LoVo (cell line): ENCODE data around the gene TEKT3.

Experiments
- DNase-seq: peaks from one replicate; pipeline ENCODE4 v3.0.0-alpha.2; 2016; ENCODE audit warnings: low spot score

Gene TEKT3

GRCh38 chr17:15265131-15265530 is 76.3 kb downstream of the TEKT3 start, which contains the start of gene PMP22:
PMP22 (minus strand) TSS chr17:15265326; CDS start chr17:15260727, 4,599 bp downstream.
- DNase-seq, result no peak

DNA sequence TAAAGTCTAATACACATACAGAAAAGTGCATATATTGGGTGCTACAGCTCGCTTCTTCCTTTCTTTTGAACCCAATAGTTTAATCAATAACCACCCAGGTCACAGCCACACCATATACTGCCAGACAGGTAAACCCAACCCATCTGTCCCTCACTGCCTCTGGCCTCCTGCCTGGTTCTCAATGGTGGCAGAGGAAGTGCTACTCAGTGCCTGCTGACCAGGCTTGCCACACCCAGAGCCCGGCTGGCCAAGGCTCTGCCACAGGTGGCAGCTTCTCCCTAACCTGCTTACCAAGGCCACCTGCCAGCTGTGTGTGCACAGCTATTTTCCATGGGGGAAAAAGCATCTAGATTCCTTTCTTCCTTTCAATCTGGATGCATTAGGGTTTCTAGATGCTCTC is 76.9 kb downstream of the TEKT3 start:
- DNase-seq, result peak; percentile 31

DNA sequence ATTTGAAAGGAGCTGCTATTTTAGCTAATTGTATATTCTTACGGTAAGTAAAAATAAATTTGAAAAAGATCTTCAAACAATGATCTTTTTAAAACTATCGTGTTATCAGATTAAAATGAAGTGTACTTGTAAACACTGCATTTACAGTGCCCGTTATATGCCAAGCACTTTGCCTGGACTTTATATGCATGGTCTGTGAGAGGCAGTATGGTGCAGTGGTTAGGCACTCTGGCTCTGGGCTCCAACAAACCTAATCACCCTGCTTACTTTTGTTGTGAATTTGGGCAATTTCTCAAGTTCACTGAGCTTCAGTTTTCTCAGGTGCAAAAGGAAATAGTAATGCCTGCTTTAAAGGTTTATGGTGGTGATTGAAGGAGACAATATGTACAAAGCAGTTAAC is 77.7 kb downstream of the TEKT3 start:
- DNase-seq, result no peak

DNA sequence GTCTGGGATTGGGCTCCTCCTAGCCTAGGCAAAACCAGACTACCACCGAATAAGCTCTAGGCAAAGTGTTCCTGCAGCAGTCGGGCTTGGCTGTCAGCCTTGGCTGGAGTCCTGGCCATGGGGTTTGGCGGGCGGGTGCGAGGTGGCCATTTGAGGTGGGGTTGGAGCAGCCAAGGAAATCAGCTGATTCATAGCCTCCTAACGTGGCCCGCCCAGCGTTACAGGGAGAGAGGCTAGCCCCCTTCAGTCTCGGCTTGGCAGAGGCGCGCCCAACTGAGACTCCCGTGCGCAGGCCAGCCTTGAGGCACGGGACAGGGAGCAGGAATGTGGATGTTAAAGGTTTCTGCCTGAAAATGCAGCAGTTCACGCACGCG is 78.2 kb downstream of the TEKT3 start:
- peak; percentile 74 for DNase-seq

GRCh38 chr17:15262291-15263205 is 78.8 kb downstream of the TEKT3 start:
- peak; percentile 89 for DNase-seq

DNA sequence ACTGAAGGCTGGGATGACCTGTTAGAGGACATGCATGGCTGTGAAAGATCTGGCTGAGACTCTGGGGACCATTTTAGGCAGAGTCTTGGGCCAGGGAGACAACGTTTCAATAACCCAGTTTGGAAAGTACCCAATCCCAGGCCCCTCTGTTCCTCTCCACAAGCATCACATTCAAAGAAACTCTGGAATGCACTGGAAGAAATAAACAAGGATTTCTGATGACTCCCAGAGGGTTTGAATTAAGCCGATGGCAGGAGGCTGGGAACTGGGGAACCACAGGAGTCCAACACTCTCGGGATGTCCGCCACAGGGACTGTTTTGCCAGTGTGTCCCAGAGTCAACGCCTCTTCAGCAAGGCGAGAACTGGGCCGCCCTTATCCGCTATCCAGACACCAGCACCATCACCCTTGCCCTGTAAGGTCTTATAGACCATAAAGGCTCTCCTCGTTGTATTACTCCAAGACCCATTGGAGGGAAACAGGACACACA is 79.6 kb downstream of the TEKT3 start:
- no peak for DNase-seq

- peak; percentile 52 for DNase-seq
Observed at GRCh38 chr17:15261258-15261801, 80.1 kb downstream of the TEKT3 start.

- peak; percentile 83 for DNase-seq
Observed at GRCh38 chr17:15260376-15261257, 80.8 kb downstream of the TEKT3 start.

DNA sequence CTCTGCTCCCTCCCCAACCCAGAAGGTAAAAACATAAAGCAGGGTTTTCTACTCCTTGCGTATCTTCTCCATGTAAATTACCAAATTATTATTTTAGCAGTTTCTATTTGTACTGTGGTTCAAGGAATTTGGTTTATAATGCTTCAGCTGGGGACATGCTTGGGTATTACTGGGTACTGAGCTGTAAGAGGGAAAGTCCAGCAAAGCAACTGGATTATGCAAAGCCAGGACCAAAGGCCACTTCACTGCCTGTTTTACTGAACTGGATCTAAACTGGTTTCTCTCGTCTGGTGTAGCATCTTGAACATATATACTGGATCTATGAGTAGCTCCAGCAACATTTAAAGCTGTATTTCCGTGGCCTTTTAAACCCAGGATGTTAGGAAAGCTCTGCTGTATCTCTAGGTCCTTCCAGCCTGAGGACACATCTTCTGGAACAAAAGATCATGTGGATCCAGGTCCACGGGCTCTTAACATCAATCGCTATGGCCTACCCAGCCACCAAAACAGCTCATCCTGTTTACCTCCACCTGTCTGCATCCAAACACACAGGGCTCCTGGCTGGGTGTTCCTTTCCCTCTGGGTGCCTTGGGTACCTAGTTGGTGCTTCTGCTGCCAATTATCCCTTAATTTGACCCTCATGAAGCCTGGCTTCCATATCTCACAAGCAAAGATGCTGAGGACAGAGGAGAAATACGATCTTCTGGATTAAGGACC is 83.4 kb downstream of the TEKT3 start:
- DNase-seq, result no peak

GRCh38 chr17:15257258-15257788 is 84.1 kb downstream of the TEKT3 start:
- peak; percentile 76 for DNase-seq

DNA sequence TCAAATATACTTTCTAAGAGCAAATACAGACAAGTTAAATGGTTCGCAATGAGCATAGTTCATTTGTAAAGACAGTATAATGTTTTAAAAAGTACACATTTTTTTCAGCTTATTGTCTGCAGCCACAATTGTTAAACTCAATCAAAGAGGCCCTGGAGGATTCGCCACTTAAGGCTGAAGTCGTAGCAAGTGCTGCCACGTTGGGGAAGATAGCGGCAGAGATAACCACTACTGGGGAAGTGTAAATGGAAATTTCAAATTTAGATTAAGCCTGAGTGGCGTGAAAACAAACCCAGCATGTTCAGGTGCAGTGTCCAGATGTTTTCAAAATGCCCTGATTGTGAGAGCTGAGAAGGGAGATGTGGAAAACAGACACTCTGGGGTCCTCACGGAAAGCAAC is 84.7 kb downstream of the TEKT3 start:
- DNase-seq, result no peak

- DNase-seq, result no peak
Observed at GRCh38 chr17:15255713-15256454, 85.5 kb downstream of the TEKT3 start.
